ENCODE data around the gene PSMA3.

PSMA3 gene

DNA sequence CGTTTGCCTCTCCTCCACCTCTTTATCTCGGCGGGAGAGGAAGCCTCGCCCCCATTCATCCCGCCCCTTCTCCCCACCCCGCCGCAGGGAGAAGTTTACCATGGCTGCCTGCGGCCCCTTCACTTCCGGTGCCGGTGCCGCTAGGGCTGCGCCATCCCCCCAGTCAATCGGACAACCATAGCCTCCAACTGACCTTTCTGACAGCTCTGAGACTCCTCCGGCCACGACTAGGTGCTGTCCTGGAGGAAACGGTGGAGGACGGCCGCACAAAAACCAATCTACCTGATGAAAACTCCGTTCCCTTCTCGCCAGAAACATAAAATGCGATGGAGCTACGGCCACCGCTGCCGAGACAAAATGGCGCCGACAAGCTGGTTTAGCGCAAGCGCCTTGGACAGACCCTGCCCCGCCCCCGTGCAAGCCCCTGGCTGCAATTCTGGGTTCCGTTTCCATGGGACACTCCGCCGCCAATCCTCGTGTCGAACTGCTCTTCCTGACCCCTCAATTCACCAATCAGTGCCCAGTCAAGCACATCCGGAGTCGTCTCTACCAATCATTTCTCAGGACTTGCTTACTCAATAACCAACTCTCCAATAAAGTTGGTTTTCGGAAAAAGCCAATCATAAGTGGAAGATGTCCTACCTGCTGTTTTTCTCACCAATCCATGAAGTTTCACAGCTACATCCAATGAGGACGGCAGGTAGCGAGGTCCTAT is 53.3 kb downstream of the PSMA3 start:
- H3K9me3 ChIP-seq (ENCODE audit: control insufficient read depth, insufficient read depth, low read depth, low read length): no peaks in the 10 kb centered on the region
- TF ChIP-seq GLIS2 (tag by site-specific recombination; IDR thresholded peaks at IDR 0.05): peak; percentile 37; the same call in 1 of the 2 replicates
- peak; percentile 76; the same call in 1 of the 2 replicates for TF ChIP-seq KLF16 (tag by site-specific recombination; IDR thresholded peaks at IDR 0.05)
- no peak for TF ChIP-seq ZNF677 (tag by site-specific recombination; IDR thresholded peaks at IDR 0.05)
- no peak for TF ChIP-seq ZNF121 (tag by site-specific recombination; IDR thresholded peaks at IDR 0.05)
- TF ChIP-seq, protein P1, sequence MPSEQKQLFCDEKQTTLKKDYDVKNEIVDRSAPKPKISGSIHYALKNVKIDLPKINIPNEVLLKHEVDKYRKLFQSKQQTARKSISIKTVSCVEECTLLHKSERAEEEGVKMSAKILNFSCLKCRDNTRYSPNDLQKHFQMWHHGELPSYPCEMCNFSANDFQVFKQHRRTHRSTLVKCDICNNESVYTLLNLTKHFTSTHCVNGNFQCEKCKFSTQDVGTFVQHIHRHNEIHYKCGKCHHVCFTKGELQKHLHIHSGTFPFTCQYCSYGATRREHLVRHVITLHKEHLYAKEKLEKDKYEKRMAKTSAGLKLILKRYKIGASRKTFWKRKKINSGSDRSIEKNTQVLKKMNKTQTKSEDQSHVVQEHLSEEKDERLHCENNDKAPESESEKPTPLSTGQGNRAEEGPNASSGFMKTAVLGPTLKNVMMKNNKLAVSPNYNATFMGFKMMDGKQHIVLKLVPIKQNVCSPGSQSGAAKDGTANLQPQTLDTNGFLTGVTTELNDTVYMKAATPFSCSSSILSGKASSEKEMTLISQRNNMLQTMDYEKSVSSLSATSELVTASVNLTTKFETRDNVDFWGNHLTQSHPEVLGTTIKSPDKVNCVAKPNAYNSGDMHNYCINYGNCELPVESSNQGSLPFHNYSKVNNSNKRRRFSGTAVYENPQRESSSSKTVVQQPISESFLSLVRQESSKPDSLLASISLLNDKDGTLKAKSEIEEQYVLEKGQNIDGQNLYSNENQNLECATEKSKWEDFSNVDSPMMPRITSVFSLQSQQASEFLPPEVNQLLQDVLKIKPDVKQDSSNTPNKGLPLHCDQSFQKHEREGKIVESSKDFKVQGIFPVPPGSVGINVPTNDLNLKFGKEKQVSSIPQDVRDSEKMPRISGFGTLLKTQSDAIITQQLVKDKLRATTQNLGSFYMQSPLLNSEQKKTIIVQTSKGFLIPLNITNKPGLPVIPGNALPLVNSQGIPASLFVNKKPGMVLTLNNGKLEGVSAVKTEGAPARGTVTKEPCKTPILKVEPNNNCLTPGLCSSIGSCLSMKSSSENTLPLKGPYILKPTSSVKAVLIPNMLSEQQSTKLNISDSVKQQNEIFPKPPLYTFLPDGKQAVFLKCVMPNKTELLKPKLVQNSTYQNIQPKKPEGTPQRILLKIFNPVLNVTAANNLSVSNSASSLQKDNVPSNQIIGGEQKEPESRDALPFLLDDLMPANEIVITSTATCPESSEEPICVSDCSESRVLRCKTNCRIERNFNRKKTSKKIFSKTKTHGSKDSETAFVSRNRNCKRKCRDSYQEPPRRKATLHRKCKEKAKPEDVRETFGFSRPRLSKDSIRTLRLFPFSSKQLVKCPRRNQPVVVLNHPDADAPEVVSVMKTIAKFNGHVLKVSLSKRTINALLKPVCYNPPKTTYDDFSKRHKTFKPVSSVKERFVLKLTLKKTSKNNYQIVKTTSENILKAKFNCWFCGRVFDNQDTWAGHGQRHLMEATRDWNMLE (tag by site-specific recombination; conservative IDR thresholded peaks at IDR 0.05; ENCODE audit: low read depth): peak; percentile 34; the same call in 1 of the 2 replicates
- no peak for TF ChIP-seq ZNF624 (tag by site-specific recombination; IDR thresholded peaks at IDR 0.05)
- TF ChIP-seq, protein P2, sequence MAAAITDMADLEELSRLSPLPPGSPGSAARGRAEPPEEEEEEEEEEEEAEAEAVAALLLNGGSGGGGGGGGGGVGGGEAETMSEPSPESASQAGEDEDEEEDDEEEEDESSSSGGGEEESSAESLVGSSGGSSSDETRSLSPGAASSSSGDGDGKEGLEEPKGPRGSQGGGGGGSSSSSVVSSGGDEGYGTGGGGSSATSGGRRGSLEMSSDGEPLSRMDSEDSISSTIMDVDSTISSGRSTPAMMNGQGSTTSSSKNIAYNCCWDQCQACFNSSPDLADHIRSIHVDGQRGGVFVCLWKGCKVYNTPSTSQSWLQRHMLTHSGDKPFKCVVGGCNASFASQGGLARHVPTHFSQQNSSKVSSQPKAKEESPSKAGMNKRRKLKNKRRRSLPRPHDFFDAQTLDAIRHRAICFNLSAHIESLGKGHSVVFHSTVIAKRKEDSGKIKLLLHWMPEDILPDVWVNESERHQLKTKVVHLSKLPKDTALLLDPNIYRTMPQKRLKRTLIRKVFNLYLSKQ (tag by site-specific recombination; IDR thresholded peaks at IDR 0.05; ENCODE audit: borderline replicate concordance): no peak
- no peak for TF ChIP-seq ZNF426 (tag by site-specific recombination; IDR thresholded peaks at IDR 0.05)
- TF ChIP-seq ZNF600 (tag by site-specific recombination; IDR thresholded peaks at IDR 0.05): peak; percentile 48; the same call in 1 of the 2 replicates
- TF ChIP-seq ZFP41 (tag by site-specific recombination; IDR thresholded peaks at IDR 0.05; ENCODE audit: borderline replicate concordance): no peak
- no peak for TF ChIP-seq ZNF138 (tag by site-specific recombination; IDR thresholded peaks at IDR 0.05; ENCODE audit: borderline replicate concordance)
- no peak for TF ChIP-seq ZNF416 (tag by site-specific recombination; IDR thresholded peaks at IDR 0.05)
- 0 out of 2 replicates have a peak, but pooled peaks have one; percentile 14 for TF ChIP-seq ZIC2 (tag by site-specific recombination; IDR thresholded peaks at IDR 0.05)
- TF ChIP-seq GLI4 (tag by site-specific recombination; IDR thresholded peaks at IDR 0.05): no peak
- no peak for TF ChIP-seq ZNF433 (tag by site-specific recombination; IDR thresholded peaks at IDR 0.05; ENCODE audit: low read depth)
- peak; percentile 53 for TF ChIP-seq KLF1 (tag by site-specific recombination; IDR thresholded peaks at IDR 0.05)
- TF ChIP-seq, protein P3, sequence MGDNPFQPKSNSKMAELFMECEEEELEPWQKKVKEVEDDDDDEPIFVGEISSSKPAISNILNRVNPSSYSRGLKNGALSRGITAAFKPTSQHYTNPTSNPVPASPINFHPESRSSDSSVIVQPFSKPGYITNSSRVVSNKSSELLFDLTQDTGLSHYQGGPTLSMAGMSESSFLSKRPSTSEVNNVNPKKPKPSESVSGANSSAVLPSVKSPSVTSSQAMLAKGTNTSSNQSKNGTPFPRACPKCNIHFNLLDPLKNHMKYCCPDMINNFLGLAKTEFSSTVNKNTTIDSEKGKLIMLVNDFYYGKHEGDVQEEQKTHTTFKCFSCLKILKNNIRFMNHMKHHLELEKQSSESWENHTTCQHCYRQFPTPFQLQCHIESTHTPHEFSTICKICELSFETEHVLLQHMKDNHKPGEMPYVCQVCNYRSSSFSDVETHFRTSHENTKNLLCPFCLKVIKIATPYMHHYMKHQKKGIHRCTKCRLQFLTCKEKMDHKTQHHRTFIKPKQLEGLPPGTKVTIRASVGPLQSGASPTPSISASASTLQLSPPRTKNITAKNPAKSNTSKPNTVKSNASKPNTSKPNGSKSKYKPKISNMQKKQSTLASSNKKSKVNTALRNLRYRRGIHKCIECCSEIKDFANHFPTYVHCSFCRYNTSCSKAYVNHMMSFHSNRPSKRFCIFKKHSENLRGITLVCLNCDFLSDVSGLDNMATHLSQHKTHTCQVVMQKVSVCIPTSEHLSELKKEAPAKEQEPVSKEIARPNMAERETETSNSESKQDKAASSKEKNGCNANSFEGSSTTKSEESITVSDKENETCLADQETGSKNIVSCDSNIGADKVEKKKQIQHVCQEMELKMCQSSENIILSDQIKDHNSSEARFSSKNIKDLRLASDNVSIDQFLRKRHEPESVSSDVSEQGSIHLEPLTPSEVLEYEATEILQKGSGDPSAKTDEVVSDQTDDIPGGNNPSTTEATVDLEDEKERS (tag by site-specific recombination; IDR thresholded peaks at IDR 0.05): no peak
- no peak for TF ChIP-seq ZNF112 (tag by site-specific recombination; IDR thresholded peaks at IDR 0.05)
- TF ChIP-seq TRIM28 (IDR thresholded peaks at IDR 0.05; ENCODE audit: borderline replicate concordance, low read length): peak; percentile 32; the same call in 1 of the 2 replicates
- peak; percentile 90 for TF ChIP-seq YY2 (tag by site-specific recombination; IDR thresholded peaks at IDR 0.05)
- TF ChIP-seq KLF8 (tag by site-specific recombination; IDR thresholded peaks at IDR 0.05): peak; percentile 74; the same call in 1 of the 2 replicates
- no peak for TF ChIP-seq ZNF157 (tag by site-specific recombination; IDR thresholded peaks at IDR 0.05)
- no peak for TF ChIP-seq ZNF654 (tag by site-specific recombination; IDR thresholded peaks at IDR 0.05; ENCODE audit: low read depth)
- no peak for TF ChIP-seq ZNF561 (tag by site-specific recombination; IDR thresholded peaks at IDR 0.05; ENCODE audit: borderline replicate concordance)
- TF ChIP-seq, protein P4, sequence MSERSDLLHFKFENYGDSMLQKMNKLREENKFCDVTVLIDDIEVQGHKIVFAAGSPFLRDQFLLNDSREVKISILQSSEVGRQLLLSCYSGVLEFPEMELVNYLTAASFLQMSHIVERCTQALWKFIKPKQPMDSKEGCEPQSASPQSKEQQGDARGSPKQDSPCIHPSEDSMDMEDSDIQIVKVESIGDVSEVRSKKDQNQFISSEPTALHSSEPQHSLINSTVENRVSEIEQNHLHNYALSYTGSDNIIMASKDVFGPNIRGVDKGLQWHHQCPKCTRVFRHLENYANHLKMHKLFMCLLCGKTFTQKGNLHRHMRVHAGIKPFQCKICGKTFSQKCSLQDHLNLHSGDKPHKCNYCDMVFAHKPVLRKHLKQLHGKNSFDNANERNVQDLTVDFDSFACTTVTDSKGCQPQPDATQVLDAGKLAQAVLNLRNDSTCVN (tag by site-specific recombination; optimal IDR thresholded peaks at IDR 0.05): no peak
- TF ChIP-seq ZNF747 (tag by site-specific recombination; IDR thresholded peaks at IDR 0.05): no peak
- no peak for TF ChIP-seq BCL11B (tag by site-specific recombination; IDR thresholded peaks at IDR 0.05; ENCODE audit: low read depth)

More for the DNA sequence above, 53.3 kb downstream of the PSMA3 start:
- peak overlapping the region; percentile 87 for H3K27ac ChIP-seq (ENCODE audit: extremely low read depth, low read depth, low read length)
- ChIA-PET POLR2A (interaction anchor here (0.6 to 2.9 kb wide), 30 partner anchors 9 to 1865 kb away, joined by 3 to 36 read pairs (median 4); partner anchors contain the start of genes ACTR10, KIAA0586, PSMA3 and TIMM9), CTCF (interaction anchor here (0.5 to 1.3 kb wide), 4 partner anchors 54 to 485 kb away, joined by 3 to 6 read pairs (median 4); partner anchors contain the start of gene PSMA3)
- peak overlapping the region; percentile 100 for H3K4me3 ChIP-seq (ENCODE audit: low read depth, low read length)
- H3K4me1 ChIP-seq (ENCODE audit: control insufficient read depth, insufficient read depth, low read length): 0 out of 2 replicates have a peak, but pooled peaks cover 4% of the 10 kb centered on the region
- peaks cover 28 to 35% of the 10 kb centered on the region in 2 experiments for H3K36me3 ChIP-seq (ENCODE audit: control insufficient read depth in 2 of 2, insufficient read depth in 1 of 2, low read length in 2 of 2)

Measured in HEK293 (cell line).